Activated T-cell treated with anti-CD3 and anti-CD28 coated beads, Interleukin-2, amount 50 U/mL, for 24 hours (primary cell): Measurements from ENCODE around the gene YIPF4.
"Not testable (repeated sequence)": the region's sequence is repeated elsewhere in the genome, so short reads cannot be mapped to it uniquely, and the experiment has no call there.

Experiments used
- DNase-seq: peaks from one replicate; pipeline ENCODE4 v3.0.0-alpha.2; 2020
- H3K27ac Mint-ChIP-seq: 2 replicates; pipeline ENCODE4 v1.8.0; 2020; ENCODE audit warnings: mild to moderate bottlenecking, mixed read lengths
- H3K27me3 Mint-ChIP-seq: 2 replicates; pipeline ENCODE4 v1.8.0; 2020; ENCODE audit warnings: mixed read lengths
- H3K36me3 Mint-ChIP-seq: 2 replicates; pipeline ENCODE4 v1.8.0; 2020; ENCODE audit warnings: low read depth, mixed read lengths
- H3K4me1 Mint-ChIP-seq: 2 replicates; pipeline ENCODE4 v1.8.0; 2020; ENCODE audit warnings: low read depth, mixed read lengths
- H3K4me3 Mint-ChIP-seq: 2 replicates; pipeline ENCODE4 v1.8.0; 2020; ENCODE audit warnings: mild to moderate bottlenecking, moderate library complexity, mixed read lengths
- H3K9me3 Mint-ChIP-seq: 2 replicates; pipeline ENCODE4 v1.8.0; 2020; ENCODE audit warnings: mixed read lengths

YIPF4 gene

GRCh38 chr2:32264422-32265105 lies 13.1 kb upstream of the YIPF4 start, which contains the start of gene NLRC4:
NLRC4 (minus strand) TSS chr2:32264886; CDS start chr2:32256775, 8,111 bp downstream.
- peaks cover 6% of the 10 kb centered on the region for H3K4me1 Mint-ChIP-seq
- no peaks in the 10 kb centered on the region for H3K36me3 Mint-ChIP-seq
- peak within 1 kb of the TSS; percentile 36 for H3K27ac Mint-ChIP-seq
- no peak within 1 kb of the TSS for H3K4me3 Mint-ChIP-seq
- no peaks in the 10 kb centered on the region for H3K9me3 Mint-ChIP-seq
- no peak for DNase-seq
- H3K27me3 Mint-ChIP-seq, result no peaks in the 10 kb centered on the region

- DNase-seq, result no peak
- Mint-ChIP-seq H3K27ac (peak overlapping the region; percentile 7), H3K9me3 (no peaks in the 10 kb centered on the region), H3K27me3 (peaks cover 7% of the 10 kb centered on the region), H3K4me1 (no peaks in the 10 kb centered on the region), H3K36me3 (no peaks in the 10 kb centered on the region), H3K4me3 (no peak overlapping the region)
These were observed 6.6 kb upstream of the YIPF4 start for GRCh38 chr2:32271063-32271462.

- Mint-ChIP-seq H3K36me3 (no peaks in the 10 kb centered on the region), H3K27ac (no peak overlapping the region), H3K4me1 (peaks cover 5% of the 10 kb centered on the region), H3K4me3 (no peak overlapping the region), H3K27me3 (peaks cover 7% of the 10 kb centered on the region), H3K9me3 (no peaks in the 10 kb centered on the region)
- no peak for DNase-seq
These were observed 5.4 kb upstream of the YIPF4 start for GRCh38 chr2:32272279-32272678.

GRCh38 chr2:32274289-32274688 lies 3.4 kb upstream of the YIPF4 start:
- Mint-ChIP-seq H3K27ac (no peak overlapping the region), H3K4me1 (peaks cover 16% of the 10 kb centered on the region), H3K9me3 (no peaks in the 10 kb centered on the region), H3K4me3 (no peak overlapping the region), H3K36me3 (peaks cover 5% of the 10 kb centered on the region), H3K27me3 (peaks cover 7% of the 10 kb centered on the region)
- no peak for DNase-seq

GRCh38 chr2:32275790-32276189 lies 1.9 kb upstream of the YIPF4 start:
- H3K4me3 Mint-ChIP-seq, H3K27ac Mint-ChIP-seq: not testable (repeated sequence)

GRCh38 chr2:32277363-32277673 lies 386 bp upstream of the YIPF4 start:
- H3K9me3 Mint-ChIP-seq, result no peaks in the 10 kb centered on the region
- DNase-seq, result no peak
- H3K4me1 Mint-ChIP-seq, result peaks cover 29% of the 10 kb centered on the region
- peak overlapping the region; percentile 96 for H3K27ac Mint-ChIP-seq
- peaks cover 18% of the 10 kb centered on the region for H3K36me3 Mint-ChIP-seq
- H3K27me3 Mint-ChIP-seq, result peaks cover 4% of the 10 kb centered on the region
- peak overlapping the region; percentile 92 for H3K4me3 Mint-ChIP-seq

More at GRCh38 chr2:32275790-32276189, 1.9 kb upstream of the YIPF4 start:
- H3K9me3 Mint-ChIP-seq, H3K27me3 Mint-ChIP-seq, DNase-seq, H3K36me3 Mint-ChIP-seq: not testable (repeated sequence)
- peaks cover 23% of the 10 kb centered on the region for H3K4me1 Mint-ChIP-seq

- no peak for DNase-seq
- H3K9me3 Mint-ChIP-seq, result no peaks in the 10 kb centered on the region
- peaks cover 35% of the 10 kb centered on the region for H3K4me1 Mint-ChIP-seq
- peaks cover 1% of the 10 kb centered on the region for H3K27me3 Mint-ChIP-seq
- H3K27ac Mint-ChIP-seq, result peak overlapping the region; percentile 96
- peaks cover 26% of the 10 kb centered on the region for H3K36me3 Mint-ChIP-seq
- peak overlapping the region; percentile 92 for H3K4me3 Mint-ChIP-seq
These were observed 762 bp downstream of the YIPF4 start for GRCh38 chr2:32278478-32278853.

- Mint-ChIP-seq H3K36me3 (peaks cover 47% of the 10 kb centered on the region), H3K9me3 (no peaks in the 10 kb centered on the region), H3K27me3 (no peaks in the 10 kb centered on the region), H3K4me3 (no peak overlapping the region), H3K27ac (peak overlapping the region; percentile 56), H3K4me1 (peaks cover 58% of the 10 kb centered on the region)
- no peak for DNase-seq
These were observed 6.6 kb downstream of the YIPF4 start for GRCh38 chr2:32284321-32284720.

- DNase-seq, result no peak
- no peaks in the 10 kb centered on the region for H3K27me3 Mint-ChIP-seq
- H3K36me3 Mint-ChIP-seq, result peaks cover 48% of the 10 kb centered on the region
- H3K4me3 Mint-ChIP-seq, result no peak overlapping the region
- H3K4me1 Mint-ChIP-seq, result peaks cover 38% of the 10 kb centered on the region
- no peaks in the 10 kb centered on the region for H3K9me3 Mint-ChIP-seq
- peak overlapping the region; percentile 35 for H3K27ac Mint-ChIP-seq
These were observed 11.7 kb downstream of the YIPF4 start for GRCh38 chr2:32289165-32289999.

- H3K4me1 Mint-ChIP-seq, result peaks cover 32% of the 10 kb centered on the region
- no peak for DNase-seq
- no peaks in the 10 kb centered on the region for H3K27me3 Mint-ChIP-seq
- H3K9me3 Mint-ChIP-seq, result no peaks in the 10 kb centered on the region
- no peak overlapping the region for H3K27ac Mint-ChIP-seq
- peaks cover 46% of the 10 kb centered on the region for H3K36me3 Mint-ChIP-seq
- no peak overlapping the region for H3K4me3 Mint-ChIP-seq
These were observed 12.3 kb downstream of the YIPF4 start for GRCh38 chr2:32290000-32290339.

GRCh38 chr2:32291746-32292145 lies 14.0 kb downstream of the YIPF4 start:
- Mint-ChIP-seq H3K36me3 (peaks cover 51% of the 10 kb centered on the region), H3K27me3 (no peaks in the 10 kb centered on the region), H3K9me3 (no peaks in the 10 kb centered on the region), H3K4me3 (no peak overlapping the region), H3K27ac (no peak overlapping the region), H3K4me1 (peaks cover 24% of the 10 kb centered on the region)
- no peak for DNase-seq

- not testable (repeated sequence) for H3K27me3 Mint-ChIP-seq, H3K27ac Mint-ChIP-seq, H3K4me3 Mint-ChIP-seq, DNase-seq, H3K9me3 Mint-ChIP-seq
- Mint-ChIP-seq H3K4me1 (peaks cover 13% of the 10 kb centered on the region), H3K36me3 (peaks cover 59% of the 10 kb centered on the region)
These were observed 15.8 kb downstream of the YIPF4 start for GRCh38 chr2:32293493-32293892.

- not testable (repeated sequence) for H3K4me3 Mint-ChIP-seq, H3K27me3 Mint-ChIP-seq, H3K9me3 Mint-ChIP-seq, H3K4me1 Mint-ChIP-seq, DNase-seq, H3K27ac Mint-ChIP-seq
- H3K36me3 Mint-ChIP-seq, result peaks cover 62% of the 10 kb centered on the region
These were observed 16.4 kb downstream of the YIPF4 start for GRCh38 chr2:32293966-32294562.

- no peaks in the 10 kb centered on the region for H3K27me3 Mint-ChIP-seq
- H3K27ac Mint-ChIP-seq, result no peak overlapping the region
- peaks cover 41% of the 10 kb centered on the region for H3K36me3 Mint-ChIP-seq
- no peak for DNase-seq
- H3K9me3 Mint-ChIP-seq, result no peaks in the 10 kb centered on the region
- no peak overlapping the region for H3K4me3 Mint-ChIP-seq
- H3K4me1 Mint-ChIP-seq, result no peaks in the 10 kb centered on the region
These were observed 32.9 kb downstream of the YIPF4 start for GRCh38 chr2:32310577-32310976.

- Mint-ChIP-seq H3K9me3 (no peaks in the 10 kb centered on the region), H3K4me1 (no peaks in the 10 kb centered on the region), H3K36me3 (peaks cover 25% of the 10 kb centered on the region), H3K4me3 (no peak overlapping the region), H3K27me3 (no peaks in the 10 kb centered on the region), H3K27ac (no peak overlapping the region)
- DNase-seq, result no peak
These were observed 37.2 kb downstream of the YIPF4 start for GRCh38 chr2:32314886-32315285.
